Measurements from ENCODE around the gene RPL22L1.
A peak's percentile ranks its signal among the peaks of the same experiment; 100 is the strongest.
"Not testable (repeated sequence)": the region's sequence is repeated elsewhere in the genome, so short reads cannot be mapped to it uniquely, and the experiment has no call there.

Gene RPL22L1

GRCh38 chr3:170896781-170897180 is 26.8 kb upstream of the RPL22L1 start:
- Mint-ChIP-seq H3K27ac (no peak overlapping the region), H3K4me1 (ENCODE audit: low read depth) (peaks cover 3% of the 10 kb centered on the region), H3K9me3 (no peaks in the 10 kb centered on the region), H3K27me3 (no peaks in the 10 kb centered on the region), H3K4me3 (no peak overlapping the region), H3K36me3 (ENCODE audit: low read depth) (peaks cover 40% of the 10 kb centered on the region)

GRCh38 chr3:170896333-170896732 is 26.3 kb upstream of the RPL22L1 start:
- not testable (repeated sequence) for H3K9me3 Mint-ChIP-seq; H3K27me3 Mint-ChIP-seq; H3K4me3 Mint-ChIP-seq; H3K4me1 Mint-ChIP-seq (ENCODE audit: low read depth); H3K27ac Mint-ChIP-seq
- peaks cover 40% of the 10 kb centered on the region for H3K36me3 Mint-ChIP-seq (ENCODE audit: low read depth)

- Mint-ChIP-seq H3K36me3 (ENCODE audit: low read depth) (peaks cover 29% of the 10 kb centered on the region), H3K9me3 (no peaks in the 10 kb centered on the region), H3K27ac (no peak overlapping the region), H3K27me3 (no peaks in the 10 kb centered on the region), H3K4me1 (ENCODE audit: low read depth) (no peaks in the 10 kb centered on the region), H3K4me3 (no peak overlapping the region)
Observed at GRCh38 chr3:170893895-170894294, 23.9 kb upstream of the RPL22L1 start.

GRCh38 chr3:170889630-170890029 is 19.6 kb upstream of the RPL22L1 start:
- H3K4me1 Mint-ChIP-seq (ENCODE audit: low read depth) = no peaks in the 10 kb centered on the region
- no peak overlapping the region for H3K27ac Mint-ChIP-seq
- no peaks in the 10 kb centered on the region for H3K27me3 Mint-ChIP-seq
- peaks cover 9% of the 10 kb centered on the region for H3K36me3 Mint-ChIP-seq (ENCODE audit: low read depth)
- no peak overlapping the region for H3K4me3 Mint-ChIP-seq
- H3K9me3 Mint-ChIP-seq = no peaks in the 10 kb centered on the region

- H3K36me3 Mint-ChIP-seq (ENCODE audit: low read depth) = peaks cover 9% of the 10 kb centered on the region
- H3K9me3 Mint-ChIP-seq = no peaks in the 10 kb centered on the region
- H3K4me1 Mint-ChIP-seq (ENCODE audit: low read depth) = no peaks in the 10 kb centered on the region
- H3K27ac Mint-ChIP-seq = no peak overlapping the region
- peaks cover 3% of the 10 kb centered on the region for H3K27me3 Mint-ChIP-seq
- H3K4me3 Mint-ChIP-seq = no peak overlapping the region
Observed at GRCh38 chr3:170889132-170889531, 19.1 kb upstream of the RPL22L1 start.

GRCh38 chr3:170884109-170884930 is 14.3 kb upstream of the RPL22L1 start:
- H3K27me3 Mint-ChIP-seq; H3K36me3 Mint-ChIP-seq (ENCODE audit: low read depth); H3K4me3 Mint-ChIP-seq; H3K4me1 Mint-ChIP-seq (ENCODE audit: low read depth); H3K9me3 Mint-ChIP-seq; H3K27ac Mint-ChIP-seq: not testable (repeated sequence)

- not testable (repeated sequence) for H3K4me3 Mint-ChIP-seq; H3K36me3 Mint-ChIP-seq (ENCODE audit: low read depth); H3K9me3 Mint-ChIP-seq; H3K4me1 Mint-ChIP-seq (ENCODE audit: low read depth); H3K27me3 Mint-ChIP-seq; H3K27ac Mint-ChIP-seq
Observed at GRCh38 chr3:170878688-170879087, 8.7 kb upstream of the RPL22L1 start.

GRCh38 chr3:170877311-170877710 is 7.3 kb upstream of the RPL22L1 start:
- not testable (repeated sequence) for H3K4me3 Mint-ChIP-seq; H3K9me3 Mint-ChIP-seq; H3K27ac Mint-ChIP-seq; H3K36me3 Mint-ChIP-seq (ENCODE audit: low read depth); H3K27me3 Mint-ChIP-seq; H3K4me1 Mint-ChIP-seq (ENCODE audit: low read depth)

- H3K4me3 Mint-ChIP-seq = no peak overlapping the region
- no peaks in the 10 kb centered on the region for H3K27me3 Mint-ChIP-seq
- H3K27ac Mint-ChIP-seq = no peak overlapping the region
- H3K9me3 Mint-ChIP-seq = no peaks in the 10 kb centered on the region
- no peaks in the 10 kb centered on the region for H3K36me3 Mint-ChIP-seq (ENCODE audit: low read depth)
- no peaks in the 10 kb centered on the region for H3K4me1 Mint-ChIP-seq (ENCODE audit: low read depth)
Observed at GRCh38 chr3:170876537-170876936, 6.5 kb upstream of the RPL22L1 start.

- H3K27ac Mint-ChIP-seq = peak overlapping the region; percentile 100
- H3K4me1 Mint-ChIP-seq (ENCODE audit: low read depth) = peaks cover 27% of the 10 kb centered on the region
- peak overlapping the region; percentile 100 for H3K4me3 Mint-ChIP-seq
- peaks cover 56% of the 10 kb centered on the region for H3K36me3 Mint-ChIP-seq (ENCODE audit: low read depth)
- H3K27me3 Mint-ChIP-seq = no peaks in the 10 kb centered on the region
- H3K9me3 Mint-ChIP-seq = no peaks in the 10 kb centered on the region
Observed at GRCh38 chr3:170869239-170869590, 780 bp downstream of the RPL22L1 start.

GRCh38 chr3:170868577-170869238 is 1.3 kb downstream of the RPL22L1 start:
- Mint-ChIP-seq H3K9me3 (no peaks in the 10 kb centered on the region), H3K4me3 (peak overlapping the region; percentile 100), H3K27me3 (no peaks in the 10 kb centered on the region), H3K36me3 (ENCODE audit: low read depth) (peaks cover 56% of the 10 kb centered on the region), H3K4me1 (ENCODE audit: low read depth) (peaks cover 27% of the 10 kb centered on the region), H3K27ac (peak overlapping the region; percentile 100)

- peaks cover 56% of the 10 kb centered on the region for H3K36me3 Mint-ChIP-seq (ENCODE audit: low read depth)
- H3K27ac Mint-ChIP-seq = peak overlapping the region; percentile 97
- peak overlapping the region; percentile 100 for H3K4me3 Mint-ChIP-seq
- no peaks in the 10 kb centered on the region for H3K27me3 Mint-ChIP-seq
- H3K9me3 Mint-ChIP-seq = no peaks in the 10 kb centered on the region
- peaks cover 27% of the 10 kb centered on the region for H3K4me1 Mint-ChIP-seq (ENCODE audit: low read depth)
Observed at GRCh38 chr3:170867143-170867937, 2.7 kb downstream of the RPL22L1 start.

- peak overlapping the region; percentile 100 for H3K4me3 Mint-ChIP-seq
- H3K27me3 Mint-ChIP-seq = no peaks in the 10 kb centered on the region
- H3K4me1 Mint-ChIP-seq (ENCODE audit: low read depth) = peaks cover 27% of the 10 kb centered on the region
- H3K36me3 Mint-ChIP-seq (ENCODE audit: low read depth) = peaks cover 56% of the 10 kb centered on the region
- peak overlapping the region; percentile 97 for H3K27ac Mint-ChIP-seq
- H3K9me3 Mint-ChIP-seq = no peaks in the 10 kb centered on the region
Observed at GRCh38 chr3:170866499-170866898, 3.5 kb downstream of the RPL22L1 start.

GRCh38 chr3:170865209-170866094 is 4.5 kb downstream of the RPL22L1 start:
- no peaks in the 10 kb centered on the region for H3K27me3 Mint-ChIP-seq

More at GRCh38 chr3:170865209-170866094, 4.5 kb downstream of the RPL22L1 start:
- H3K36me3 Mint-ChIP-seq (ENCODE audit: low read depth) = peaks cover 56% of the 10 kb centered on the region
- no peaks in the 10 kb centered on the region for H3K9me3 Mint-ChIP-seq
- peaks cover 18% of the 10 kb centered on the region for H3K4me1 Mint-ChIP-seq (ENCODE audit: low read depth)
- peak overlapping the region; percentile 64 for H3K27ac Mint-ChIP-seq
- peak overlapping the region; percentile 27 for H3K4me3 Mint-ChIP-seq
